OCI-M2 (cell line): ENCODE data around the gene RHOJ.

Source experiments
- DNase-seq: peaks from one replicate; lab custom pipeline; 2025; ENCODE audit not compliant: unreplicated experiment; lab: John Stamatoyannopoulos, UW

The RHOJ gene

DNA sequence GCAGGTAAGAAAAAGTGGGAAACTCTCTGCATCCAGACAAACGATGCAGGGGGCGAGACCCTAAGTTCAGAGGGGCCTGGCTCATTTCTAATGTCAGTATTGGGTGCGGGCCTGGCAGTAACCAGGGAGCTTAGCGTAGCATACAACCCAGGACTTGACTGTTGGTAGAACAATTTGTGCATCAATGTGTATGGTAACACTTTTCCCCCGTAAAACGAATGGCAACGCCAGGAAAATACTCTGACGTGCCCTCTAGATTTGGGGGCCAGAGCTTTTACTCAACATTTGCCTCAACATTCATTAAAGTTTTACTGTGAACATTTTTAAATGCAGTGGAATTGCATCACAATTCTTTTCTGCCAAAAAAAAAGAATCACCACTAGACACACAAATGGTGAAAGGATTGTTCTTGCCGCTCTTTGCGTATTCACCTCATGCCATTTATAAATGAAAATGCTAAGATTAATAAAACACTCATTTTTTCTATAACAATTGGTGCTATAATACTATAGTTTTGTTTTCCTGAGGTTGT, 867 bp downstream of the RHOJ start:
- DNase-seq, result no peak

- no peak for DNase-seq
Observed at GRCh38 chr14:63205866-63206265, 1.6 kb downstream of the RHOJ start.

- DNase-seq, result no peak
Observed at GRCh38 chr14:63209160-63209559, 4.9 kb downstream of the RHOJ start.

DNA sequence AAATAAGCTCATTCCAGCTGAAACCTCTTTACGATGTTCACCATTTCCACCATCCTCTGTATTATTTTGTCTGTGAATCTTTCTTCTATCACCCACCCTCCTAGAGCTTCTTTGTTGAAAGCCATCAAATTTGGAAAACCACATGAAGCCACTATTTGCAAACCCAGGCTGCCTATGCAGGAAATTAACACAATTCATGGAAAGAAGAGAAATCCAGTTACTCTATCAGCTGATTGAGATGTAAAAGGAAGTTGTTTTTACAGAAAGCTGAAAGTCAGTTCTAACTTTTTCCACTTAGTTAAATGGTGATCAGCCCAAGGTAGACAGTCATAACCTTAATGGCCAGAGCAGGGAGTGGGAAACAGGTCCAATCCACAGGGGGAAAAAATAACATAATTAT, 6.6 kb downstream of the RHOJ start:
- DNase-seq, result no peak

- no peak for DNase-seq
Observed at GRCh38 chr14:63212209-63212608, 8.0 kb downstream of the RHOJ start.

- no peak for DNase-seq
Observed at GRCh38 chr14:63212776-63213500, 8.7 kb downstream of the RHOJ start.

GRCh38 chr14:63214417-63215196, 10.4 kb downstream of the RHOJ start:
- no peak for DNase-seq

GRCh38 chr14:63220526-63220925, 16.3 kb downstream of the RHOJ start:
- no peak for DNase-seq

DNA sequence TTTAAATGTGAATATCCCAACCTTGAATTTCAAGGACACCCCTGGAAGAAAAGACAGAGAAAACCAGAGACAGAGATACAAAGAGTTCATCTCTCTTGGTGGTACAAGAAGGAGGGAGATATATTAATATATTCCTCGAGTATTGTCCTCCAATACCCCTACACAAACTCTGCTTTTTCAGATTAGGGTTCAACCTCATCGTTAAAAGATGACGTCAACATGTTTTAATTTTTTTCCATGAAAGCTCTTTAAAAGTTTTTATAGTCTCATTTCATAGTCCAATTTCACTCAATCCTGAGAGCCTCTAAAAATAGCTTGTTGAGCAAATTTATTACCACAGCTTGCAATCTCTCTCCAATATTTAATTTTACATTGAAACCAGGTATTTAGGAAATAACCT, 19.4 kb downstream of the RHOJ start:
- no peak for DNase-seq

GRCh38 chr14:63224196-63224595, 20.0 kb downstream of the RHOJ start:
- DNase-seq, result no peak

- DNase-seq, result no peak
Observed at GRCh38 chr14:63228217-63228616, 24.0 kb downstream of the RHOJ start.

DNA sequence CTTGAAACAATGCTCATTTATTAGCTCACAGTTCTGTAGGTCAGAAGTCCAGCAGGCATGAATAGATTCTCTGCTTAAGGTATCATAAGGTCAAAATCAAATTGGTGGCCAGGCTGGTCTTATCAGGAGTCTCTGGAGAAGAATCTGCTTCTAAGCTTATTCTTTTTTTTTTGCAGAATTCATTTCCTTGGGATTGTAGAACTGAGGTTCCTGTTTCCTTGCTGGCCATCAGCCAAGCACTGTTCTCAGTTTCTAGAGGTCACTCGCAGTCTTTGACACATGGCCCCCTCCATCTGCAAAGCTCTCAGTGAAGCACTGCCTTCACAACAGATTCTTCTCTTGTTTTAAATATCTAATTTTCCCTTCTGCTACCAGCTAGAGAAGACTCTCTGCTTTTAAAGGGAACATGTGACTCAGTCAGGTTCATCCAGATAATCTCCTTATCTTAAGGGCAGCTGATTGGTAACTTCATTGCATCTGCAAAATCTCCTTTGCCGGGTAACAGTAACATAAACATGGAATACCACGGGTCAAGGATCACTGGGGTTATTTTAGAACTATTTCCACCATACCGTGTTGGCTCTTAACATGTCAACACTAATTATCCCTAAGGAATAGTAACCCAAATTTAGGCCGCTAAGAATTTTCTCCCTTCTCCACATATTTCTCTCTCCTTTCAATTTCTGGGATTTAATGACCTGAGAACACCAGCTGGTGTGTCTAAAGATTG, 25.3 kb downstream of the RHOJ start:
- no peak for DNase-seq

DNA sequence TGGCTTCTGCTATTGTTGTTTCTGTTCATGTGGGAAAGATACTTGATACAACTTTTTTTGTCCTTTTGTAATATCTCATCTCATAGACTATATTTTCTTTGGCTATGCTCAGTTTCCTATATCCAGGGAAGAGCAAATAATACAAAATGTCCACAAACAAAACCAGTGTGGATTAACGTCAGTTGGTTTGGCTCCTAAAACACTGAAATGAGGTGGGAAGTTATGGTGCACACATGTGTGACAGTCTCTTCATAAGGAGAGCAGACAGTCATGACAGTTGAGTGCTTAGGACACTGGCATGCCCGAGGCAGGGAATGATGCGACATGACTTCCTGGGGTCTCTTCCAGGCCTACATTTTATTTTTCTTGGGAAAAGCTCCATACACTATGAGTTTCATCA, 27.5 kb downstream of the RHOJ start:
- no peak for DNase-seq

GRCh38 chr14:63237791-63238190, 33.5 kb downstream of the RHOJ start:
- no peak for DNase-seq

DNA sequence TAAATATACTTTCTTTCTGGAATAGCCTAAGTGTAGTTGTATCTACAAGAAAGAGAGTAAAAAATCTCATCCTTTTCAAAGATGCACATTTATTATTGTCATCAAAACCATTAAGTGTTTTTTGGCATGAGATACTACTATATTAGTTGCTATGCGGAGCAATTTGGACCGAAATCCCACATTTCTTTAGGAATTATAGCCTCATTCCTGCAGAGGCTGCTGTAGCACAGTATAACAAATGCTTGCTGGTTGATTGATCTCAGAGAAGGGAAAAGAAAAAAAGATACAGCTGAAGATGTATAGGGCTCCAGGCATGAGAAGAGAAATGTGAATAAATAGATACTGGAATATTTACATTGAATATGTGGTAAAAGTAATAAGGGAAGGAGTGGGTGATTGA, 36.0 kb downstream of the RHOJ start:
- no peak for DNase-seq

DNA sequence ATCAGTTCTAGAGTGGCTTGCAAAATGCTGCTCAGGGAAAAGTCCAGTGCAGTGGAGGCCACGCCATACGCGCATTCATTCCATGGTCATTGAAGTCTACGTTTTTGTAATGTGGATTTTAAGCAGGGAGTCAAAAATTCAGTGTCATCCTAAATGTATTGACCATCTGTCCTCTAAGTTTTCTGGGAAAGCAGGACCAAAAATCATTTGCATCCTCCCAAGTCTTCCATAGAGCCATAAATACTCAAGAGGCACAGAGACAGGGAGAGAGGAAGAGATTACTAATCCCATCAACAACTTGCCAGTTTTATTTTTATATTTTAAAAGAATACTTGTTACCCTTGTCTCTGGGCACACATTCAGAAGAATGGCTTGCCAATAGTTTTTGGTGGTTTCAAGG, 36.9 kb downstream of the RHOJ start:
- DNase-seq, result no peak

DNA sequence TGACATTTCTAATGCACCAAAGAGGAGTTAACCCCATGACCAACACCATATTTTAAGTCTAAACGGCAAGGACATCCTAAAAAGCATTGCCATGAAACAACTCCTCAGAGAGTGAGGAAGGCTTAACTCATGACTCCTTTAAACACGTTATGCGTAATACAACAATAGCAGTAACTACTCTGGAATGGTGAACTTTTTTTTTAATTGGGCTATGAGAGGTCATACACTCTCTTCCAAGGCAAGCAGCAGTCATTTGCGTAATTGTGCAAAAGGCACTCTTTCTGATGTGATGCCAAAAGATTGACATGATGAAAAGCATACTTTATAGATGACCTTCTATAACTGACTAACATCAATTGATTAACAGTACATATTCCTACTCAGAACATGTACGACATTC, 39.4 kb downstream of the RHOJ start:
- DNase-seq, result no peak

- DNase-seq, result no peak
Observed at GRCh38 chr14:63245893-63246292, 41.6 kb downstream of the RHOJ start.

GRCh38 chr14:63248211-63248610, 44.0 kb downstream of the RHOJ start:
- no peak for DNase-seq

GRCh38 chr14:63249092-63249491, 44.8 kb downstream of the RHOJ start:
- DNase-seq, result no peak

GRCh38 chr14:63257299-63257698, 53.1 kb downstream of the RHOJ start:
- DNase-seq, result no peak

- DNase-seq, result no peak
Observed at GRCh38 chr14:63262446-63262845, 58.2 kb downstream of the RHOJ start.
